OCI-LY3 (cell line): ENCODE results near the gene PEX6.
A peak's percentile ranks its signal among the peaks of the same experiment; 100 is the strongest.

Source experiments
- H2AFZ ChIP-seq: fragments of 200-600, 300-600 bp; shearing (Covaris generic); 2 replicates; pipeline ENCODE4 v1.6.0; 2014; ENCODE audit warnings: antibody characterized with exemption, low read depth, low read length
- H3K27ac ChIP-seq: fragments of 200-600, 300-600 bp; sonication (generic); 2 replicates; pipeline ENCODE4 v1.5.1; 2014; ENCODE audit warnings: mild to moderate bottlenecking, low read length, moderate library complexity, mixed read lengths
- H3K27me3 ChIP-seq: fragments of 200-600, 300-600 bp; sonication (generic); 2 replicates; pipeline ENCODE4 v1.6.1; 2014; ENCODE audit warnings: low read depth, low read length, mixed read lengths
- H3K36me3 ChIP-seq: fragments of 200-600, 300-600 bp; sonication (generic); replicated peaks from 2 replicates; pipeline ENCODE3; 2014; ENCODE audit warnings: low read depth, low read length, mixed read lengths
- H3K4me1 ChIP-seq: fragments of 300-600, 200-600 bp; sonication (generic); 2 replicates; pipeline ENCODE4 v1.6.1; 2014; ENCODE audit warnings: low read length, mixed read lengths
- H3K4me2 ChIP-seq: fragments of 200-600, 300-600 bp; sonication (generic); 2 replicates; pipeline ENCODE4 v1.6.1; 2014; ENCODE audit warnings: low read length, mixed read lengths
- H3K4me3 ChIP-seq: fragments of 300-600, 200-600 bp; sonication (generic); 2 replicates; pipeline ENCODE4 v1.5.1; 2014; ENCODE audit warnings: antibody characterized with exemption, mild to moderate bottlenecking, low read length, moderate library complexity
- H3K79me2 ChIP-seq: fragments of 300-600, 200-600 bp; shearing (Covaris generic); 2 replicates; pipeline ENCODE4 v1.6.1; 2014; ENCODE audit warnings: mild to moderate bottlenecking, low read length, mixed read lengths
- H3K9ac ChIP-seq: fragments of 300-600, 200-600 bp; shearing (Covaris generic); 2 replicates; pipeline ENCODE4 v1.6.0; 2014; ENCODE audit warnings: mild to moderate bottlenecking, low read length, moderate library complexity
- H3K9me3 ChIP-seq: fragments of 200-600, 300-600 bp; shearing (Covaris generic); 2 replicates; pipeline ENCODE4 v1.6.1; 2014; ENCODE audit warnings: low read length, mixed read lengths; ENCODE audit not compliant: insufficient read depth
- H4K20me1 ChIP-seq: fragments of 200-600, 300-600 bp; sonication (generic); 2 replicates; pipeline ENCODE4 v1.6.1; 2016; ENCODE audit warnings: low read length, mixed read lengths; ENCODE audit not compliant: insufficient read depth
- EZH2phosphoT487 ChIP-seq: fragments of 200-600 bp; shearing (Covaris generic); IDR thresholded peaks from 2 replicates; pipeline ENCODE4 v1.6.1; 2018; ENCODE audit warnings: antibody characterized with exemption, mixed run types, low read depth
- TF ChIP-seq, protein P1 (sequence below): fragments of 200-600, 300-600 bp; sonication (generic); IDR thresholded peaks from 2 replicates; pipeline ENCODE4 v1.5.1; 2014; ENCODE audit warnings: antibody characterized with exemption, low read length, low read depth

The PEX6 gene

DNA sequence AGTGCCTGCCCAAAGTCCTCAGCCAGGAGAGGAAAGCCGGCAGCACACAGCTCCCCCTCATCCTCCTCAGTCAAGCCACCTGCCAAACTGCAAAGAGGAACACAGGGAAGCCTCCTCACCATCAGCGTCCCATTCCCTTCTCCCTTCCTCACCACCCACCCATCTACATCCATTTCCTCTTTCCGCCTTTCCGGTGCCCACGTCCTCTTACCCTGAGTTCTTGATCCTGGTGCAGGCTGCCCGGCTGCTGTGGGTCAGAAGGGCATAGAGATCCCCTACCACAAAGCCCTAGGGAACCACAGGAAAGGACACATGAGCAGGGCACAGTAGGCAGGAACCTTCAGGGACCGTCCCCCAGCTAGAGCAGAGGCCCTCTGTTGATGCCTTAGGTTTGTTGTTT lies 12.4 kb downstream of the PEX6 start:
- TF ChIP-seq, protein P1, sequence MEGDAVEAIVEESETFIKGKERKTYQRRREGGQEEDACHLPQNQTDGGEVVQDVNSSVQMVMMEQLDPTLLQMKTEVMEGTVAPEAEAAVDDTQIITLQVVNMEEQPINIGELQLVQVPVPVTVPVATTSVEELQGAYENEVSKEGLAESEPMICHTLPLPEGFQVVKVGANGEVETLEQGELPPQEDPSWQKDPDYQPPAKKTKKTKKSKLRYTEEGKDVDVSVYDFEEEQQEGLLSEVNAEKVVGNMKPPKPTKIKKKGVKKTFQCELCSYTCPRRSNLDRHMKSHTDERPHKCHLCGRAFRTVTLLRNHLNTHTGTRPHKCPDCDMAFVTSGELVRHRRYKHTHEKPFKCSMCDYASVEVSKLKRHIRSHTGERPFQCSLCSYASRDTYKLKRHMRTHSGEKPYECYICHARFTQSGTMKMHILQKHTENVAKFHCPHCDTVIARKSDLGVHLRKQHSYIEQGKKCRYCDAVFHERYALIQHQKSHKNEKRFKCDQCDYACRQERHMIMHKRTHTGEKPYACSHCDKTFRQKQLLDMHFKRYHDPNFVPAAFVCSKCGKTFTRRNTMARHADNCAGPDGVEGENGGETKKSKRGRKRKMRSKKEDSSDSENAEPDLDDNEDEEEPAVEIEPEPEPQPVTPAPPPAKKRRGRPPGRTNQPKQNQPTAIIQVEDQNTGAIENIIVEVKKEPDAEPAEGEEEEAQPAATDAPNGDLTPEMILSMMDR: no peak
- no peak for TF ChIP-seq EZH2phosphoT487
- Histone ChIP-seq H3K79me2 (no peaks in the 10 kb centered on the region), H3K9ac (no peak overlapping the region), H4K20me1 (no peaks in the 10 kb centered on the region), H3K36me3 (no peaks in the 10 kb centered on the region), H3K4me3 (no peak overlapping the region), H2AFZ (no peak overlapping the region), H3K4me1 (no peaks in the 10 kb centered on the region), H3K27me3 (no peaks in the 10 kb centered on the region), H3K27ac (no peak overlapping the region), H3K9me3 (no peaks in the 10 kb centered on the region), H3K4me2 (no peak overlapping the region)

DNA sequence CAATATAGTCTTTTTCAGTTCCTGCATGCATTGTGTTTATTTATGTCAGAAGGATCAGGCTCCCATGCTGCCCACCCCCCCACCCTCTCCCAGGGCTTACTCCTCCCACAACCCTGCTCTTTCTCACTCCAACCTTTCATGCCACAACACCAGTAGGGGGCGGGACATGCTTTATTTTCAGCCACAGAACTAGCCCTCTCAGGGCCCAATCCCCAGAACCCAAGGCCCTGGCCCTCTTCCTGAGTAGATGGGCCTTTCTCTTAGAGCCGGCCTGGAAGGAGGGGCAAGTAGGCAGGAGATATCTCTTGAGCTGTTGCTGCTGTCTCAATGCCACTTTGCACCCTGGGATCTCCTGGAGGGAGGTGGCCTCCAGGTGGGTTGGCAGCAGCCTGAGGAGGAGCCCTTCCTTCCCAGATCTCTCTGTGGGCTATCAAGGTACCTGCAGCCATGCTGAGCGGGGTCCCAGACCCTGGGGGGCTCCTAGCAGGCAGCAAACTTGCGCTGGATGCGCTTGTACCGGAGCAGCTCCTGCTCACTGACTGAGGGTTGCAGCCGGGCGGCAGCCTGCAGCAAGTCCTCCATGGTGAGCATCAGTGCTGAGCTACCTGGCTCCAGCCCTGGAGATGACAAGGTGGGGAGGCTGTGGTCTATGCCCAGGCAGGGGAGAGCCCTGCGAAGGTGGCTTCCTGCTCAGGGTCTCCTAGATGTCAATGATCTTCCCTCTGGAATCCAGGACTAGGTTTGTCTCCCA lies 15.0 kb downstream of the PEX6 start:
- H3K36me3 ChIP-seq: no peaks in the 10 kb centered on the region
- H3K27ac ChIP-seq: no peak overlapping the region
- H3K9ac ChIP-seq: no peak overlapping the region
- TF ChIP-seq, protein P1: peak; percentile 53
- TF ChIP-seq EZH2phosphoT487: no peak
- no peaks in the 10 kb centered on the region for H3K4me1 ChIP-seq
- no peaks in the 10 kb centered on the region for H4K20me1 ChIP-seq
- H2AFZ ChIP-seq: no peak overlapping the region
- H3K9me3 ChIP-seq: no peaks in the 10 kb centered on the region
- no peaks in the 10 kb centered on the region for H3K79me2 ChIP-seq
- no peaks in the 10 kb centered on the region for H3K27me3 ChIP-seq
- no peak overlapping the region for H3K4me2 ChIP-seq
- H3K4me3 ChIP-seq: no peak overlapping the region

DNA sequence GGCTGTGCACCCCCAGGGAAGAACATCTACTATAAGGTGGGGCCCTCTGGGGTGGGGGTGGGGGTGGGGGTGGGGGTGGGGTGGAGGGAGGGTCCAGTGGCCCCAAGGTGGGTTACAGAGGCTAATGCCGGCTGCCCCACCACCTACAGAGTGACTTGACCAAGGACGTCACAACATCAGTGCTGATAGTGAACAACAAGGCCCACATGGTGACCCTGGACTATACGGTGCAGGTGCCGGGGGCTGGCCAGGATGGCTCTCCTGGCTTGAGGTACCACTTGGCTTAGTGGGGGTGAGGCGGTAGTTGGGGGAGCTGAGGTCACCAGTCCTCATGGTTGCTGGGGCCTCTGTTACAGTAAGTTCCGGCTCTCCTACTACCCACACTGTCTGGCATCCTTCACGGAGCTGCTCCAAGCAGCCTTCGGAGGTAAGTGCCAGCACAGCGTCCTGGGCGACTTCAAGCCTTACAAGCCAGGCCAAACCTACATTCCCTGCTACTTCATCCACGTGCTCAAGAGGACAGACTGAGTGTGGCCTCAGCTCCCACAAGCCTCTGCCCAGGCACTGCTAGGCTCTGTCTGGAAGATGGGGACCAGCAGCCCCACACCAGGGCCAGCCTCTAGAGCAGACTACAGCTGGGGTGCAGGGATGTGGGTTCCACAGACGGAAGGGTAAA lies 15.7 kb downstream of the PEX6 start:
- TF ChIP-seq, protein P1: no peak
- no peak for TF ChIP-seq EZH2phosphoT487
- H3K9me3 ChIP-seq: no peaks in the 10 kb centered on the region
- no peak overlapping the region for H3K9ac ChIP-seq
- H3K4me1 ChIP-seq: no peaks in the 10 kb centered on the region
- H3K27me3 ChIP-seq: no peaks in the 10 kb centered on the region
- H3K4me3 ChIP-seq: no peak overlapping the region
- H2AFZ ChIP-seq: no peak overlapping the region
- H3K4me2 ChIP-seq: no peak overlapping the region
- H3K27ac ChIP-seq: no peak overlapping the region
- H3K79me2 ChIP-seq: no peaks in the 10 kb centered on the region
- no peaks in the 10 kb centered on the region for H3K36me3 ChIP-seq
- H4K20me1 ChIP-seq: no peaks in the 10 kb centered on the region

DNA sequence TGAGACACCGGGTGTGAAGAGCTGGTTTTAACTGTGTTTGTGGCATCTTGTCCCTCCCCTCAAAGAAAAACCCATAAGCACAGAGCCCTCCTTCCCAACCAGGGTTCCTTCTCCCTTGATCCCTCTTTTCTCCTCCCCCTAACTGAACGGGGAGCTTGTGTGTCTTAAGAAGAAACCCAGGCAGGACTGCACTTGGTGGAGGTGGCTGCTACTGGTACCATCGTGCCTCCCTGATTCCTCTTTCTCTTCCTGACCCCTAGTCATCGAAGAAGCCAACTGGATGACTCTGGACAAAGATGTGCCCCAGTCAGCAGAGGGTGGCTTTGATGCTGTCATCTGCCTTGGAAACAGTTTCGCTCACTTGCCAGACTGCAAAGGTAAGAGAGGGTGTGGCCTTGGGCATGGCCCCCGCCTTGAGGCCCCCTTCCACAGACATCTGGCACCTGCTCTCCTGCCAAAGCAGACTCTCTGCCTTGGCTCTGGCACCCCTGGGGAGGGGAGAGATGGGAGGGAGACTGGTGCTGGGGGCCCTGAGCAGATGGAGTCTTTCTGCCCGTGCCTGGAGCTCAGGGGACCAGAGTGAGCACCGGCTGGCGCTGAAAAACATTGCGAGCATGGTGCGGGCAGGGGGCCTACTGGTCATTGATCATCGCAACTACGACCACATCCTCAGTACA lies 16.3 kb downstream of the PEX6 start:
- H3K4me3 ChIP-seq: no peak overlapping the region
- H3K4me2 ChIP-seq: no peak overlapping the region
- H3K9ac ChIP-seq: no peak overlapping the region
- TF ChIP-seq EZH2phosphoT487: no peak
- TF ChIP-seq, protein P1: no peak
- no peaks in the 10 kb centered on the region for H3K27me3 ChIP-seq
- no peak overlapping the region for H2AFZ ChIP-seq
- no peaks in the 10 kb centered on the region for H3K9me3 ChIP-seq
- no peaks in the 10 kb centered on the region for H3K79me2 ChIP-seq
- no peak overlapping the region for H3K27ac ChIP-seq
- no peaks in the 10 kb centered on the region for H3K36me3 ChIP-seq
- no peaks in the 10 kb centered on the region for H3K4me1 ChIP-seq
- H4K20me1 ChIP-seq: no peaks in the 10 kb centered on the region
